GM18511 (cell line): ENCODE data around the gene EIF6.
A peak's percentile ranks its signal among the peaks of the same experiment; 100 is the strongest.

Experiments
- ATAC-seq: cut with Tn5 transposase; IDR thresholded peaks from one replicate; pipeline ENCODE4 v1.9.1; 2021; ENCODE audit warnings: mild to moderate bottlenecking, moderate library complexity; ENCODE audit not compliant: unreplicated experiment

Gene EIF6

GRCh38 chr20:35295674-35296073 lies 11.1 kb upstream of the EIF6 start:
- no peak for ATAC-seq

- no peak for ATAC-seq
These were observed 10.5 kb upstream of the EIF6 start for GRCh38 chr20:35295058-35295457.

GRCh38 chr20:35294293-35294685 lies 9.7 kb upstream of the EIF6 start:
- no peak for ATAC-seq

- ATAC-seq: no peak
These were observed 9.0 kb upstream of the EIF6 start for GRCh38 chr20:35293303-35294292.

- no peak for ATAC-seq
These were observed 8.1 kb upstream of the EIF6 start for GRCh38 chr20:35292504-35293285.

- no peak for ATAC-seq
These were observed 7.3 kb upstream of the EIF6 start, which contains the start of gene FAM83C for GRCh38 chr20:35291654-35292503. FAM83C (minus strand) TSS chr20:35292425; CDS start chr20:35292304, 121 bp downstream.

GRCh38 chr20:35290887-35291417 lies 6.4 kb upstream of the EIF6 start:
- ATAC-seq: no peak

GRCh38 chr20:35290186-35290886 lies 5.8 kb upstream of the EIF6 start:
- no peak for ATAC-seq

- no peak for ATAC-seq
These were observed 3.9 kb upstream of the EIF6 start for GRCh38 chr20:35288325-35289060.

GRCh38 chr20:35287509-35288324 lies 3.1 kb upstream of the EIF6 start:
- no peak for ATAC-seq

GRCh38 chr20:35286899-35287508 lies 2.4 kb upstream of the EIF6 start:
- ATAC-seq: no peak

GRCh38 chr20:35286077-35286898 lies 1.7 kb upstream of the EIF6 start:
- ATAC-seq: no peak

GRCh38 chr20:35285806-35286076 lies 1.2 kb upstream of the EIF6 start:
- no peak for ATAC-seq

- ATAC-seq: no peak
These were observed 627 bp upstream of the EIF6 start for GRCh38 chr20:35284992-35285805.

GRCh38 chr20:35283441-35284266 lies 918 bp downstream of the EIF6 start:
- peak; percentile 28 for ATAC-seq
